Right atrium auricular region (tissue), 2 donors: ENCODE measurements around the gene CUL1. TPM values are rescaled to one million over a fixed set of nuclear protein-coding genes. Genes with fewer than 3 reads are reported as not detected.

Experiments
- DNase-seq: peaks from one replicate; pipeline ENCODE4 v3.0.0-alpha.2; 2019; ENCODE audit warnings: low spot score
- H3K27ac ChIP-seq, 2 donors: fragments of 200-600 bp; sonication (generic); 1 replicate in 1 of 2; 2 replicates in 1 of 2; pipeline ENCODE4 v1.5.1; 2016 to 2019
- H3K27me3 ChIP-seq, 2 donors: fragments of 200-600 bp; sonication (generic); one replicate each; pipeline versions ENCODE4 v1.5.1 to v1.6.0; 2017 to 2019
- H3K36me3 ChIP-seq: fragments of 200-600 bp; sonication (generic); one replicate; pipeline ENCODE4 v1.5.1; 2016
- H3K4me1 ChIP-seq, 2 donors: fragments of 200-600 bp; sonication (generic); one replicate each; pipeline versions ENCODE4 v1.5.1 to v1.6.0; 2017 to 2019
- H3K4me3 ChIP-seq, 2 donors: fragments of 200-600 bp; sonication (generic); 1 replicate in 1 of 2; 2 replicates in 1 of 2; pipeline ENCODE4 v1.5.1; 2017 to 2019; ENCODE audit warnings: mild to moderate bottlenecking in 1 of 2, moderate library complexity in 1 of 2
- H3K9me3 ChIP-seq, 2 donors: fragments of 200-600 bp; sonication (generic); one replicate each; pipeline ENCODE4 v1.5.1; 2019
- total RNA-seq, 2 donors: library from RNA; depleted of rRNA; stranded (reverse); fragments of >200 nt; gene quantifications; one replicate each; pipeline ENCODE4 v1.1.0, GENCODE V29; 2016
- TF ChIP-seq, protein P1 (sequence below), 2 donors: fragments of 200-600 bp; sonication (generic); IDR thresholded peaks; one replicate each; pipeline ENCODE4 v1.5.1; 2019; ENCODE audit warnings: antibody characterized with exemption in 2 of 2

Gene CUL1
- total RNA-seq, 2 donors from 2014 or later = 40.2 to 46.7 TPM

DNA sequence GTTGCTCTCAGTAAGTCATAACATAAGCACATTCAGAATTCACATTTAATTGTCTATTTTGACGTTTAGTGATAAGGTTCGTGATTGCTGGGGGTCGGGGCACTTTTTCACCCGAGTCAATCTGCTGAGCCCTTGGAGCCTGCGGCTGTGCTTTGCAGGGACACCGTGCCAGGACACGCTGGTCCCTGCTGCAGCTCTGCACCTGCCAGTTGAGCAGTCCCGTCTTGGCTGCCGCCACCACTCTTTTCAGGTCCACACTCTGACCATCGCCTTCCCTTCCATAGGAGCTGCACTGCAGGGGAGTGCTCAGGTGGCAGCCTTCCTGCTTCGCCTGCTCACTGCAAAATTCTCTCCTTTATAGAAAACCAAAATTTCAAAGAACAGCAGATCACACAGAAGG lies 36.4 kb downstream of the CUL1 start:
- DNase-seq = no peak
- H3K4me3 ChIP-seq = no peak overlapping the region
- H3K9me3 ChIP-seq = no peaks in the 10 kb centered on the region
- peaks cover 37% of the 10 kb centered on the region for H3K36me3 ChIP-seq
- TF ChIP-seq, protein P1, sequence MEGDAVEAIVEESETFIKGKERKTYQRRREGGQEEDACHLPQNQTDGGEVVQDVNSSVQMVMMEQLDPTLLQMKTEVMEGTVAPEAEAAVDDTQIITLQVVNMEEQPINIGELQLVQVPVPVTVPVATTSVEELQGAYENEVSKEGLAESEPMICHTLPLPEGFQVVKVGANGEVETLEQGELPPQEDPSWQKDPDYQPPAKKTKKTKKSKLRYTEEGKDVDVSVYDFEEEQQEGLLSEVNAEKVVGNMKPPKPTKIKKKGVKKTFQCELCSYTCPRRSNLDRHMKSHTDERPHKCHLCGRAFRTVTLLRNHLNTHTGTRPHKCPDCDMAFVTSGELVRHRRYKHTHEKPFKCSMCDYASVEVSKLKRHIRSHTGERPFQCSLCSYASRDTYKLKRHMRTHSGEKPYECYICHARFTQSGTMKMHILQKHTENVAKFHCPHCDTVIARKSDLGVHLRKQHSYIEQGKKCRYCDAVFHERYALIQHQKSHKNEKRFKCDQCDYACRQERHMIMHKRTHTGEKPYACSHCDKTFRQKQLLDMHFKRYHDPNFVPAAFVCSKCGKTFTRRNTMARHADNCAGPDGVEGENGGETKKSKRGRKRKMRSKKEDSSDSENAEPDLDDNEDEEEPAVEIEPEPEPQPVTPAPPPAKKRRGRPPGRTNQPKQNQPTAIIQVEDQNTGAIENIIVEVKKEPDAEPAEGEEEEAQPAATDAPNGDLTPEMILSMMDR (IDR thresholded peaks at IDR 0.05) = no peak
- H3K27me3 ChIP-seq = no peaks in the 10 kb centered on the region
- H3K27ac ChIP-seq = no peak overlapping the region
- H3K4me1 ChIP-seq = peaks cover 0 to 6% of the 10 kb centered on the region in 2 donors

DNA sequence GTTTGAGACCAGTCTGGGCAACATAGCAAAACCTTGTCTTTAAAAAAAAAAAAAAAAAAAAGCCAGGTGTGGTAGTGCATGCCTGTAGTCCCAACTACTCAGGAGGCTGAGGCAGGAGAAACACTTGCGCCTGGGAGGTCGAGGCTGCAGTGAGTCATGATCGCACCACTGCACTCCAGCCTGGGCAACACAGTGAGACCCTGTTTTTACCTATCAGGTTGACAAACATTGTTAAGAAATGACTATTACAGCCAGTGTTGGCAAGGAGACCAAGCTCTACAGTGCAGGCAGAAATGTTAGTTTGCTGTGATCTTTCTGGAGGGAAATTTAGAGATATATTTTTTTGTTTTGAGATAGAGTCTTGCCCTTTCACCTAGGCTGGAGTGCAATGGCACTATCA lies 37.3 kb downstream of the CUL1 start:
- no peaks in the 10 kb centered on the region for H3K9me3 ChIP-seq
- H3K4me1 ChIP-seq = peaks cover 0 to 6% of the 10 kb centered on the region in 2 donors

DNA sequence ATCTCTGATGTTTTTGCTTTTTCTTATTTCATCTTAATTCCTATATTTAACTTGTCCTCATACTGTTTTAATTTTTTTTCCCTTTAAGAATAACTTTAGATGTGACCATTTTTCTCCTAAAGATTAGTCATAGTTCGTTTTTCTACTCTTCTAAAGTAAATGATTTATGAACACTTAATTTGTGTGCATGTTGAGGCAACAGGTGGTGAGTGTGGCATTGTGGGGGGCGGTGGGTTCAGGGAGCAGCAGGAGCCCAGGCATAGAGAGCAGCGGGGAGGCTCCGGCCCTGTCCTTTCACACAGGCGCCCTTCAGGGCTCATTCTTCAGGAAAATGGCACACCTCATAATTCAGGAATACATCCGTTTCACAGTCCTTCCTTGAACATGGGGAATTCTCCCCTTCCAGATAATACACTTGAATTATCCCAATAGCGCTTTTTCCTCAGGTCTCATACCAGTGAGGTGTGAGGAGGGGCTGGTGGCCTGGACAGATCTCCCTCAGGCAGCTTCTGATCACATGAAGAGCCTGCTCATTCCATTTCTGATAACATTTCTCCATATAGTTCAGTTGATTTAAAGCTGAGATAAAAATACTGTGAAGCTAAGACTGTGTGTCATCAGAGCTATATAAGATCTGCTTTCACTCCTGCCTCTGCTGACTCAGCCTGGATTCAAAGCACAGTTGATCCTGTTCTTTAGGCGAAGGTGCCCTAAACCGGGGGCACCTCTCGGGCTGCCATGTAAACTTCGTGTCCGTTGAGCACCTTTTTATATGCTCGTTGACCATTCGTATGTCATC lies 40.2 kb downstream of the CUL1 start:
- TF ChIP-seq, protein P1 (IDR thresholded peaks at IDR 0.05) = no peak
- Histone ChIP-seq H3K36me3 (peaks cover 23% of the 10 kb centered on the region), H3K4me3 (no peak overlapping the region), H3K27ac (no peak overlapping the region), H3K9me3 (no peaks in the 10 kb centered on the region), H3K27me3 (no peaks in the 10 kb centered on the region), H3K4me1 (no peaks in the 10 kb centered on the region)
- DNase-seq = no peak

More for the DNA sequence above, 37.3 kb downstream of the CUL1 start:
- Histone ChIP-seq H3K36me3 (peaks cover 37% of the 10 kb centered on the region), H3K27me3 (no peaks in the 10 kb centered on the region), H3K4me3 (no peak overlapping the region), H3K27ac (no peak overlapping the region)
- TF ChIP-seq, protein P1 (IDR thresholded peaks at IDR 0.05) = no peak
- no peak for DNase-seq

DNA sequence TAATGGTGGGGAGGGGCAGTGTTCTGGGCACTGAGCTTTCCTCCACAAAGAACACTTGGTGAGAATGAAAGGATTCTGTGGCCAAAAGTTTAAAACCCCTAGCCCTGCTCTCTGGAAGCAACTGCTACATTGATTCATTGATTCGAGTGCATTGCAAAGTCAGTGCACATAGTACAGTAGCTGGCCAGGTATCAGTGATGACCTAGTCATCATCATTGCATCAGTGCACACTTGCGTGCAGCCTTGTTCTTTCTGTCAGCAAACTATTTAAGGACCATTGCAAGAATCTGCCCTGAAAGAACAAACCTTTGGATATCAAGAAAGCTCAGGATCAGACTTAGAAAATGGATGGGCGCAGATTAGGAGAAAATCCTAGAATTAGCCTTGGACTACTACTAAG lies 47.4 kb downstream of the CUL1 start:
- Histone ChIP-seq H3K9me3 (no peaks in the 10 kb centered on the region), H3K36me3 (peaks cover under 1% of the 10 kb centered on the region), H3K27me3 (no peaks in the 10 kb centered on the region), H3K27ac (no peak overlapping the region), H3K4me1 (no peaks in the 10 kb centered on the region), H3K4me3 (no peak overlapping the region)
- TF ChIP-seq, protein P1 (IDR thresholded peaks at IDR 0.05) = no peak
- DNase-seq = no peak

DNA sequence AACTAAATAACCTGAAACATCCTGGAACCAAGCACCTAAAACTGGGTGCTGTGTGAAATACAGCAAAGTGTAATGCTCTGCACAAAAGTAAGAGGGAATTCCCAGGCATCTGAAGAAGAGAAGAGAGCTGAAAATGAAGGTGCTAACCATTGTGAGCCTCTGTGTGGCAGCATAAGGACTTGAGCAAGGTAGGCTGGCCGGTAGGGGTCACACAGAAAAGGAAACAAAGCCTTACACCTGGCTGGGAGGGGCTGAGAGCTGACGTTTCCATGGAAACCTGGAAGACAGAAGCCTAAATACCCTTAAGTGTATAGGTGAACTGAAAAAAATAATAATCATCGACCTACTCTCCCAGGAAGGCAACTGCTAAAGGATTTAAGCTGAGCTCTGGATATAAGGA lies 48.6 kb downstream of the CUL1 start:
- Histone ChIP-seq H3K36me3 (no peaks in the 10 kb centered on the region), H3K4me1 (no peaks in the 10 kb centered on the region), H3K27ac (no peak overlapping the region), H3K27me3 (no peaks in the 10 kb centered on the region), H3K9me3 (no peaks in the 10 kb centered on the region), H3K4me3 (no peak overlapping the region)
- TF ChIP-seq, protein P1 (IDR thresholded peaks at IDR 0.05) = no peak
- DNase-seq = no peak
